K562 (cell line): ENCODE measurements around the gene POLN. TPM values are rescaled to one million over a fixed set of nuclear protein-coding genes. Genes with fewer than 3 reads are reported as not detected.
A peak's percentile ranks its signal among the peaks of the same experiment; 100 is the strongest.

Experiments used
- ATAC-seq: fragments of 200-7000 bp; cut with Tn5 transposase; 3 replicates; pipeline ENCODE4 v1.9.1; 2020; ENCODE audit warnings: moderate library complexity
- BruUV-seq: library from RNA; stranded (reverse); fragments of 400-500 nt; replicated peaks from 2 replicates; lab custom pipeline; 2021; lab: Mats Ljungman, UMichigan
- CTCF ChIA-PET: fragments of 300-600 bp; formaldehyde crosslinking; extraction: SDS; loops from one replicate; lab custom pipeline; 2021; ENCODE audit warnings: low intra/inter-chr PET ratio; lab: Yijun Ruan, JAX
- POLR2A ChIA-PET: fragments of 300-600, 350-650 bp; sonication (Branson Sonifier 250); formaldehyde crosslinking; extraction: SDS; loops from one replicate; lab custom pipeline; 2021; ENCODE audit warnings: antibody characterized with exemption, inconsistent platforms; lab: Yijun Ruan, JAX
- DNase-seq, 4 experiments: peaks; one replicate each; pipeline versions ENCODE4 v3.0.0 to v3.0.0-alpha.2; 2011 to 2018; ENCODE audit warnings: low spot score in 3 of 4, mixed read lengths in 3 of 4; ENCODE audit errors: extremely low read depth in 1 of 4
- FAIRE-seq: peaks from 2 replicates; lab custom pipeline; 2011; peaks lifted over from hg19 to GRCh38; lab: Jason Lieb, UNC
- H2AFZ ChIP-seq: 2 replicates; pipeline ENCODE4 v1.6.0; 2011; ENCODE audit warnings: low read depth, low read length, control low read depth, inconsistent platforms
- H3K27ac ChIP-seq: fragments of 200-600 bp; 3 replicates; pipeline ENCODE4 v1.8.0; 2011; ENCODE audit warnings: low read depth, mild to moderate bottlenecking, control low read depth, inconsistent platforms, low read length, moderate library complexity, mixed read lengths; ENCODE audit errors: extremely low read depth
- H3K27me3 ChIP-seq, 2 experiments: fragments of 300-600 bp in 1 of 2; 2 replicates in 1 of 2; 3 replicates in 1 of 2; pipeline versions ENCODE4 v1.6.0 to v1.8.0; 2011; ENCODE audit warnings: inconsistent platforms in 2 of 2, low read length in 2 of 2, mild to moderate bottlenecking in 1 of 2, mixed read lengths in 1 of 2, moderate library complexity in 1 of 2; ENCODE audit not compliant: control insufficient read depth in 2 of 2, insufficient read depth in 2 of 2
- H3K36me3 ChIP-seq: fragments of 300-600 bp; 3 replicates; pipeline ENCODE4 v1.8.0; 2011; ENCODE audit warnings: mild to moderate bottlenecking, low read length, inconsistent platforms; ENCODE audit not compliant: control insufficient read depth, insufficient read depth
- H3K4me1 ChIP-seq, 2 experiments: fragments of 200-600 bp in 1 of 2; replicated peaks in 1 of 2; 2 replicates in 1 of 2; 3 replicates in 1 of 2; pipeline versions ENCODE4 v1.5.1 to v1.8.0; 2011; ENCODE audit warnings: inconsistent platforms in 2 of 2, low read length in 2 of 2, mild to moderate bottlenecking in 1 of 2, mixed read lengths in 1 of 2, moderate library complexity in 1 of 2; ENCODE audit not compliant: control insufficient read depth in 2 of 2, insufficient read depth in 2 of 2
- H3K4me2 ChIP-seq: 2 replicates; pipeline ENCODE4 v1.6.1; 2011; ENCODE audit warnings: low read length, control low read depth, inconsistent platforms, mixed read lengths; ENCODE audit not compliant: insufficient read depth
- H3K4me3 ChIP-seq: fragments of 200-600 bp; sonication (generic), shearing (Covaris generic); 2 replicates; pipeline ENCODE4 v1.5.1; 2016; ENCODE audit warnings: control low read depth, inconsistent platforms
- H3K79me2 ChIP-seq: fragments of 200-600 bp; 3 replicates; pipeline ENCODE4 v1.8.0; 2011; ENCODE audit warnings: low read length, inconsistent platforms; ENCODE audit not compliant: control insufficient read depth, insufficient read depth
- H3K9ac ChIP-seq, 2 experiments: 2 replicates each; pipeline versions ENCODE4 v1.6.0 to v1.6.1; 2011; ENCODE audit warnings: low read depth in 2 of 2, low read length in 2 of 2, control low read depth in 1 of 2, inconsistent platforms in 1 of 2, mild to moderate bottlenecking in 1 of 2, mixed read lengths in 1 of 2; ENCODE audit not compliant: insufficient read depth in 1 of 2
- H3K9me1 ChIP-seq: one replicate; pipeline ENCODE4 v1.6.0; 2011; ENCODE audit warnings: inconsistent platforms, mild to moderate bottlenecking, low read length, moderate library complexity; ENCODE audit not compliant: control insufficient read depth, insufficient read depth
- H3K9me3 ChIP-seq: replicated peaks from 2 replicates; pipeline ENCODE4 v1.5.1; 2011; ENCODE audit warnings: low read depth, low read length, inconsistent platforms; ENCODE audit not compliant: control insufficient read depth, insufficient read depth
- H4K20me1 ChIP-seq: replicated peaks from 2 replicates; pipeline ENCODE4 v1.6.1; 2011; ENCODE audit warnings: low read length, inconsistent platforms, mixed read lengths; ENCODE audit not compliant: control insufficient read depth, insufficient read depth
- NR2C1 ChIP-seq, 2 experiments: fragments of 450-650 bp; IDR thresholded peaks; 2 replicates each; pipeline ENCODE4 v1.6.1; 2017; ENCODE audit warnings: mild to moderate bottlenecking in 2 of 2, antibody characterized with exemption in 1 of 2, inconsistent platforms in 1 of 2, missing compliant biosample characterization in 1 of 2, missing genetic modification characterization in 1 of 2
- NR2C2 ChIP-seq, 2 experiments: fragments of 200-800 bp in 1 of 2; sonication (Bioruptor generic) in 1 of 2; sonication (generic) in 1 of 2; formaldehyde crosslinking in 1 of 2; IDR thresholded peaks; 2 replicates each; pipeline versions ENCODE4 v1.6.1 to v1.8.0; 2016 to 2022; ENCODE audit warnings: mild to moderate bottlenecking in 1 of 2, missing compliant biosample characterization in 1 of 2, missing genetic modification characterization in 1 of 2, missing genetic modification reagents in 1 of 2
- PCBP1 ChIP-seq: fragments of 200-400 bp; formaldehyde crosslinking; IDR thresholded peaks from 2 replicates; pipeline ENCODE4 v1.6.1; 2018; ENCODE audit warnings: mild to moderate bottlenecking, low read depth, low read length; ENCODE audit not compliant: poor library complexity, severe bottlenecking
- POLR2B ChIP-seq: fragments of 450-650 bp; IDR thresholded peaks from 2 replicates; pipeline ENCODE4 v1.6.1; 2018; ENCODE audit warnings: low read depth; ENCODE audit not compliant: partially characterized antibody
- ZNF12 ChIP-seq: sonication (generic); formaldehyde crosslinking; IDR thresholded peaks from 2 replicates; pipeline ENCODE4 v1.4.0; 2020; ENCODE audit warnings: mild to moderate bottlenecking, missing genetic modification reagents
- WGBS: fragments of 100-300 bp; shearing (Covaris generic); methylation state at CpG from one replicate; pipeline ENCODE4 v1.1.6; 2016; ENCODE audit warnings: low coverage, mixed read lengths; ENCODE audit not compliant: insufficient coverage; ENCODE audit errors: missing lambda C conversion rate; 5-methylcytosine and 5-hydroxymethylcytosine counted together
- in situ Hi-C: fragments of 300-500 bp; cut with MboI; formaldehyde crosslinking; loops from 4 replicates; pipeline ENCODE4 v1.15.0; 2018; ENCODE audit warnings: inconsistent platforms, mixed read lengths
- intact Hi-C: fragments of 100-400 bp; cut with micrococcal nuclease; formaldehyde crosslinking; loops from 2 replicates; pipeline ENCODE4 v1.14.2; 2022
- polyA plus RNA-seq, 8 experiments: library from polyadenylated mRNA; depleted of rRNA in 4 of 8; stranded (reverse) in 5 of 8; unstranded in 3 of 8; fragments of >200 nt; fragmentation: Nextera tagmentation in 2 of 8; fragmentation: Illumina TruSeq in 1 of 8; extraction: Ambion mirVana in 2 of 8; extraction: Trizol in 1 of 8; gene quantifications; 2 replicates each; pipeline versions ENCODE4 v1.2.1 to v1.2.3, GENCODE V29; 2011 to 2014; ENCODE audit warnings: inconsistent platforms in 1 of 8, missing spikeins in 1 of 8
- total RNA-seq, 7 experiments: library from RNA; depleted of rRNA in 6 of 7; stranded (reverse); fragments of >200 nt in 6 of 7; fragmentation: Illumina TruSeq in 2 of 7; extraction: Trizol in 2 of 7; gene quantifications; 2 replicates each; pipeline versions ENCODE4 v1.2.1 to v1.2.3, GENCODE V29; 2011 to 2021; ENCODE audit warnings: low replicate concordance in 1 of 7
- TF ChIP-seq, protein P1 (sequence below): sonication (generic); formaldehyde crosslinking; IDR thresholded peaks from 2 replicates; pipeline ENCODE4 v1.8.0; 2022; ENCODE audit warnings: mild to moderate bottlenecking, missing genetic modification reagents
- TF ChIP-seq, protein P2 (sequence below), 3 experiments: fragments of 200-800 bp in 1 of 3; sonication (Bioruptor generic) in 1 of 3; sonication (generic) in 1 of 3; formaldehyde crosslinking in 1 of 3; IDR thresholded peaks; 2 replicates each; pipeline versions ENCODE4 v1.6.1 to v1.8.0; 2016 to 2022; ENCODE audit warnings: mild to moderate bottlenecking in 2 of 3, missing compliant biosample characterization in 2 of 3, missing genetic modification characterization in 2 of 3, missing genetic modification reagents in 1 of 3
- TF ChIP-seq, protein P3 (sequence below): sonication (generic); formaldehyde crosslinking; IDR thresholded peaks from 2 replicates; pipeline ENCODE4 v1.4.0; 2020; ENCODE audit warnings: mild to moderate bottlenecking, missing genetic modification reagents
- TF ChIP-seq, protein P4 (sequence below): sonication (generic); formaldehyde crosslinking; IDR thresholded peaks from 2 replicates; pipeline ENCODE4 v1.8.0; 2023; ENCODE audit warnings: mild to moderate bottlenecking, missing genetic modification reagents

The POLN gene
- total and polyA plus RNA-seq, 9 of the 15 experiments (the other 6 are each of a cell fraction or from before 2014, with no cell fraction given), result 0.08 to 0.91 (median 0.32) TPM

DNA sequence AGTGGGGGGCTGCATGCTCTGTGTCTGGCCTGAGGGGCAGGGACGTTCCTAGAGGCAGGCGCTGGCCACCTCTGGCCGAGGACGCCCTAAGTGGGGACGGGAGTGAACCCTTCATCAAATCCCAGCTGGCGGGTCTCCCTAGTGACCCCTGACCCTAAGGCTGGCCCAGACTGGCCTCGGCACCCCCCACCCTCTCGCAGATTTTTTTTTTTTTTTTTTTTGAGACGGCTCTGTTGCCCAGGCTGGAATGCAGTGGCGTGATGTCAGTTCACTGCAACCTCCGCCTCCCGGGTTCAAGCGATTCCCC lies 21.0 kb upstream of the POLN start:
- TF ChIP-seq PCBP1 (peak; percentile 45), ZNF12 (CRISPR knock-in tag) (no peak), NR2C2 (CRISPR knock-in tag; IDR thresholded peaks at IDR 0.05) (no peak), NR2C2 (tag; IDR thresholded peaks at IDR 0.05) (peak; percentile 72; the same call in 1 of the 2 replicates), NR2C1 (IDR thresholded peaks at IDR 0.05) (no peak), NR2C1 (tag; IDR thresholded peaks at IDR 0.05) (peak; percentile 60; the same call in 1 of the 2 replicates), POLR2B (no peak)
- TF ChIP-seq, protein P1, sequence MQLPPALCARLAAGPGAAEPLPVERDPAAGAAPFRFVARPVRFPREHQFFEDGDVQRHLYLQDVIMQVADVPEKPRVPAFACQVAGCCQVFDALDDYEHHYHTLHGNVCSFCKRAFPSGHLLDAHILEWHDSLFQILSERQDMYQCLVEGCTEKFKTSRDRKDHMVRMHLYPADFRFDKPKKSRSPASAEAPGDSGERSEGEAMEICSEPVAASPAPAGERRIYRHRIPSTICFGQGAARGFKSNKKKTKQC (CRISPR knock-in tag), result peak; percentile 0; the same call in 1 of the 2 replicates
- TF ChIP-seq, protein P2, sequence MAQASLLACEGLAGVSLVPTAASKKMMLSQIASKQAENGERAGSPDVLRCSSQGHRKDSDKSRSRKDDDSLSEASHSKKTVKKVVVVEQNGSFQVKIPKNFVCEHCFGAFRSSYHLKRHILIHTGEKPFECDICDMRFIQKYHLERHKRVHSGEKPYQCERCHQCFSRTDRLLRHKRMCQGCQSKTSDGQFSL (CRISPR knock-in tag; IDR thresholded peaks at IDR 0.05), result peak; percentile 81; the same call in 1 of the 2 replicates
- TF ChIP-seq, protein P2 (tag; IDR thresholded peaks at IDR 0.05), result no peak; a peak in 1 of 4 replicates
- TF ChIP-seq, protein P3, sequence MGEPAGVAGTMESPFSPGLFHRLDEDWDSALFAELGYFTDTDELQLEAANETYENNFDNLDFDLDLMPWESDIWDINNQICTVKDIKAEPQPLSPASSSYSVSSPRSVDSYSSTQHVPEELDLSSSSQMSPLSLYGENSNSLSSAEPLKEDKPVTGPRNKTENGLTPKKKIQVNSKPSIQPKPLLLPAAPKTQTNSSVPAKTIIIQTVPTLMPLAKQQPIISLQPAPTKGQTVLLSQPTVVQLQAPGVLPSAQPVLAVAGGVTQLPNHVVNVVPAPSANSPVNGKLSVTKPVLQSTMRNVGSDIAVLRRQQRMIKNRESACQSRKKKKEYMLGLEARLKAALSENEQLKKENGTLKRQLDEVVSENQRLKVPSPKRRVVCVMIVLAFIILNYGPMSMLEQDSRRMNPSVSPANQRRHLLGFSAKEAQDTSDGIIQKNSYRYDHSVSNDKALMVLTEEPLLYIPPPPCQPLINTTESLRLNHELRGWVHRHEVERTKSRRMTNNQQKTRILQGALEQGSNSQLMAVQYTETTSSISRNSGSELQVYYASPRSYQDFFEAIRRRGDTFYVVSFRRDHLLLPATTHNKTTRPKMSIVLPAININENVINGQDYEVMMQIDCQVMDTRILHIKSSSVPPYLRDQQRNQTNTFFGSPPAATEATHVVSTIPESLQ (CRISPR knock-in tag), result 0 out of 2 replicates have a peak, but pooled peaks have one; percentile 33
- TF ChIP-seq, protein P4, sequence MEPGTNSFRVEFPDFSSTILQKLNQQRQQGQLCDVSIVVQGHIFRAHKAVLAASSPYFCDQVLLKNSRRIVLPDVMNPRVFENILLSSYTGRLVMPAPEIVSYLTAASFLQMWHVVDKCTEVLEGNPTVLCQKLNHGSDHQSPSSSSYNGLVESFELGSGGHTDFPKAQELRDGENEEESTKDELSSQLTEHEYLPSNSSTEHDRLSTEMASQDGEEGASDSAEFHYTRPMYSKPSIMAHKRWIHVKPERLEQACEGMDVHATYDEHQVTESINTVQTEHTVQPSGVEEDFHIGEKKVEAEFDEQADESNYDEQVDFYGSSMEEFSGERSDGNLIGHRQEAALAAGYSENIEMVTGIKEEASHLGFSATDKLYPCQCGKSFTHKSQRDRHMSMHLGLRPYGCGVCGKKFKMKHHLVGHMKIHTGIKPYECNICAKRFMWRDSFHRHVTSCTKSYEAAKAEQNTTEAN, result 0 out of 2 replicates have a peak, but pooled peaks have one; percentile 44
- no peaks in the 10 kb centered on the region for H4K20me1 ChIP-seq
- intact Hi-C loops (loop anchor here (5.0 kb wide), 1 partner anchor 154 kb away; the partner anchor contains the start of genes CFAP99 and ZFYVE28), in situ Hi-C loops (no loop called here)
- no peaks in the 10 kb centered on the region for H3K9me3 ChIP-seq
- ChIA-PET POLR2A (interaction anchor here (1.1 kb wide), 2 partner anchors 16 to 130 kb away, joined by 3 to 4 read pairs; no protein-coding TSS in a partner anchor), CTCF (no interaction called here)
- no TSS peak for BruUV-seq
- no peak for ATAC-seq
- H3K4me2 ChIP-seq, result peak overlapping the region; percentile 86
- H3K36me3 ChIP-seq, result no peaks in the 10 kb centered on the region
- H3K79me2 ChIP-seq, result peaks cover 5% of the 10 kb centered on the region; the same call in 1 of the 3 replicates
- H3K27me3 ChIP-seq, result no peaks in the 10 kb centered on the region
- no peak for FAIRE-seq
- peak overlapping the region; percentile 82 to 92 for H3K9ac ChIP-seq
- H2AFZ ChIP-seq, result peak overlapping the region; percentile 90
- peak overlapping the region; percentile 87 for H3K27ac ChIP-seq
- DNase-seq, result no peak
- H3K4me3 ChIP-seq, result peak overlapping the region; percentile 63
- WGBS, result 54% methylated on average over 10 of the region's 13 CpGs
- no peaks in the 10 kb centered on the region for H3K9me1 ChIP-seq
- peaks cover 21 to 82% of the 10 kb centered on the region in 2 experiments for H3K4me1 ChIP-seq
